Urothelium cell line (cell line): ENCODE results near the gene COL25A1.
A peak's percentile ranks its signal among the peaks of the same experiment; 100 is the strongest.
"Not testable (repeated sequence)": the region's sequence is repeated elsewhere in the genome, so short reads cannot be mapped to it uniquely, and the experiment has no call there.

Source experiments
- DNase-seq: peaks from one replicate; pipeline ENCODE4 v3.0.0; 2011; ENCODE audit warnings: low spot score, mixed read lengths
- FAIRE-seq: peaks from 2 replicates; lab custom pipeline; 2011; peaks lifted over from hg19 to GRCh38; lab: Jason Lieb, UNC

Gene COL25A1

GRCh38 chr4:108979759-108980158 is 322.7 kb downstream of the COL25A1 start:
- FAIRE-seq (no peak), DNase-seq (no peak)

GRCh38 chr4:108978066-108978465 is 324.4 kb downstream of the COL25A1 start:
- FAIRE-seq (no peak), DNase-seq (no peak)

GRCh38 chr4:108972613-108973283 is 329.7 kb downstream of the COL25A1 start:
- no peak for DNase-seq
- FAIRE-seq = no peak

GRCh38 chr4:108971473-108971872 is 331.0 kb downstream of the COL25A1 start:
- DNase-seq (no peak), FAIRE-seq (no peak)

GRCh38 chr4:108965472-108966076 is 336.9 kb downstream of the COL25A1 start:
- DNase-seq (no peak), FAIRE-seq (no peak)

- DNase-seq = no peak
- FAIRE-seq = no peak
Observed at GRCh38 chr4:108965016-108965415, 337.4 kb downstream of the COL25A1 start.

GRCh38 chr4:108963910-108964309 is 338.5 kb downstream of the COL25A1 start:
- DNase-seq (no peak), FAIRE-seq (no peak)

- DNase-seq = no peak
- FAIRE-seq = no peak
Observed at GRCh38 chr4:108959491-108959890, 343.0 kb downstream of the COL25A1 start.

GRCh38 chr4:108954880-108955279 is 347.6 kb downstream of the COL25A1 start:
- FAIRE-seq = no peak
- DNase-seq = no peak

- DNase-seq (no peak), FAIRE-seq (no peak)
Observed at GRCh38 chr4:108953941-108954340, 348.5 kb downstream of the COL25A1 start.

GRCh38 chr4:108950158-108950915 is 352.1 kb downstream of the COL25A1 start:
- FAIRE-seq (no peak), DNase-seq (no peak)

GRCh38 chr4:108947526-108947925 is 354.9 kb downstream of the COL25A1 start:
- no peak for FAIRE-seq
- DNase-seq = no peak

GRCh38 chr4:108946237-108946636 is 356.2 kb downstream of the COL25A1 start:
- no peak for DNase-seq
- no peak for FAIRE-seq

GRCh38 chr4:108943976-108944591 is 358.4 kb downstream of the COL25A1 start:
- no peak for DNase-seq
- no peak for FAIRE-seq

GRCh38 chr4:108943371-108943770 is 359.1 kb downstream of the COL25A1 start:
- FAIRE-seq (no peak), DNase-seq (no peak)

GRCh38 chr4:108941904-108942430 is 360.5 kb downstream of the COL25A1 start:
- no peak for FAIRE-seq
- no peak for DNase-seq

- DNase-seq (no peak), FAIRE-seq (no peak)
Observed at GRCh38 chr4:108940634-108941033, 361.8 kb downstream of the COL25A1 start.

GRCh38 chr4:108940149-108940548 is 362.3 kb downstream of the COL25A1 start:
- DNase-seq (peak; percentile 46), FAIRE-seq (no peak)

GRCh38 chr4:108937066-108937465 is 365.4 kb downstream of the COL25A1 start:
- FAIRE-seq = no peak
- peak; percentile 13 for DNase-seq

GRCh38 chr4:108933925-108934324 is 368.5 kb downstream of the COL25A1 start:
- DNase-seq, FAIRE-seq: not testable (repeated sequence)

- DNase-seq = no peak
- FAIRE-seq = no peak
Observed at GRCh38 chr4:108933046-108933445, 369.4 kb downstream of the COL25A1 start.
